ENCODE results near the gene ATP1A4. TPM values are rescaled to one million over a fixed set of nuclear protein-coding genes. Genes with fewer than 3 reads are reported as not detected.

The ATP1A4 gene
- total and polyA plus RNA-seq, 2 of the 8 experiments (the other 6 are each of a cell fraction or from before 2014, with no cell fraction given), result 0.48 to 0.61 TPM

DNA sequence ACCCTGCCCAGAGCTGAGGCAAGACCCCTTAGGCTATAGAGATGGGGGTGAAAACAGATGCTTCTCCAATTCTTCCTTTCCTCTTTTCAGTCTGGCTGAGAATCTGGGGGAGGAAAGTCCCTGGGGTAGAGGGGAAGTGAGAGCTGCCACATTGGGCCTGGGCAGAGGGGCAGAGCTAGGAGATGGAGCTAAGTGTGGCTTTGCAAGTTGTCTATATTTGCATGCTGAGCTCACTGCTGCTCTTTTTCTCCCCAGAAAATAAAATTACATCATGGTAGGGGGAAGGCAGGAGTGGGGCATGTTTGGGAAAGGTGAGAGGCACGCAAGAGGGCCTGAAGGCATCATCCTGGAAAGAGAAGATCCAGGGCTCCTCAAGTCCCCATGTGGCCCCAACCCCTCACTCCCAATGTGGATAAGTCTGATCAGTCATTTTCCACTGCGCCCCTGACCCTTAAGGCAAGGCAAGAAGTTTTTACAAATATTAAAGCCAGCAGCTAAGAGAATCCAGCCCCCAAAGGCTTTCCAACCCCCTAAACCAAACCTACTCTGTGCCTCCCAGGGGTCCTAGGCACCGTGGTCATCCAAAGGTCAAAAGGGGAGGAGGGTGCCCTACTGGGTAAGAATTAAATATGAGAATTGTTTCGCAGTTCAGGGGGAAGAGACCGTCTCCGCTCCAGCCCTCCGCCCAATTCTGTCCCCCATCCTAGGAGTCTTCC lies 53.3 kb downstream of the ATP1A4 start:
- peak overlapping the region; percentile 48; the same call in 1 of the 2 replicates for H2BK5ac ChIP-seq (ENCODE audit: low read depth, low read length)
- peaks cover 0 to 8% of the 10 kb centered on the region in 2 experiments for H4K20me1 ChIP-seq (replicated peaks in 1 of 2; ENCODE audit: control insufficient read depth in 1 of 2, insufficient read depth in 2 of 2, low read length in 2 of 2)
- no peak for FAIRE-seq
- H3K79me2 ChIP-seq (ENCODE audit: control insufficient read depth in 1 of 2, insufficient read depth in 2 of 2, low read length in 2 of 2), result peaks cover 5 to 8% of the 10 kb centered on the region in 2 experiments; a peak in 2 of 4 replicates
- peak overlapping the region; percentile 64 to 93 for H3K4me2 ChIP-seq (ENCODE audit: insufficient read depth in 1 of 2, low read depth in 2 of 2, low read length in 2 of 2)
- no peak overlapping the region for H4K5ac ChIP-seq (ENCODE audit: insufficient read length, low read depth, low read length)
- H2BK20ac ChIP-seq (ENCODE audit: low read length), result peak overlapping the region; percentile 15; the same call in 1 of the 2 replicates
- no peaks in the 10 kb centered on the region for H3K27me3 ChIP-seq (replicated peaks in 1 of 4; ENCODE audit: control insufficient read depth in 3 of 4, extremely low read depth in 1 of 4, insufficient read depth in 3 of 4, low read length in 3 of 4)
- H3K4ac ChIP-seq (replicated peaks; ENCODE audit: insufficient read length, low read depth, low read length), result peak overlapping the region; percentile 63
- peak overlapping the region; percentile 66; the same call in 1 of the 2 replicates for H3K18ac ChIP-seq (ENCODE audit: extremely low read depth, low read length)
- H3K79me1 ChIP-seq (ENCODE audit: low read depth, low read length), result peaks cover 4% of the 10 kb centered on the region
- peak overlapping the region; percentile 81 for H4K91ac ChIP-seq (replicated peaks; ENCODE audit: insufficient read length, low read length)
- H3K36me3 ChIP-seq (ENCODE audit: control insufficient read depth in 2 of 4, insufficient read depth in 4 of 4, low read length in 3 of 4), result peaks cover 0 to 4% (median 0%) of the 10 kb centered on the region in 4 experiments; a peak in 2 of 8 replicates
- H2BK15ac ChIP-seq (ENCODE audit: low read length), result peak overlapping the region; percentile 65; the same call in 1 of the 2 replicates
- peaks cover 9% of the 10 kb centered on the region for H3K23me2 ChIP-seq (ENCODE audit: low read depth, low read length)
- H3K4me3 ChIP-seq (ENCODE audit: extremely low read depth in 1 of 4, insufficient read depth in 2 of 4, low read depth in 3 of 4, low read length in 4 of 4), result peak overlapping the region; percentile 24 to 99 (median 26); a peak in 4 of 8 replicates
- peak overlapping the region; percentile 55; the same call in 1 of the 2 replicates for H2BK12ac ChIP-seq (ENCODE audit: low read depth, low read length)
- DNase-seq (ENCODE audit: low read depth in 1 of 2, low spot score in 2 of 2), result no peak
- no peak overlapping the region for H3K27ac ChIP-seq (ENCODE audit: low read depth, low read length)
- H3K14ac ChIP-seq (ENCODE audit: insufficient read length), result no peak overlapping the region
- 27% methylated on average over 4 of the region's 7 CpGs; no CpG with 5 or more reads in 1 of the 2 experiments for WGBS, 2 experiments (ENCODE audit: extremely low coverage in 1 of 2, insufficient coverage in 1 of 2, insufficient read length in 1 of 2, insufficient replicate concordance in 2 of 2, low coverage in 1 of 2, low lambda C conversion rate in 2 of 2, missing lambda C conversion rate in 1 of 2)
- POLR2A ChIA-PET (ENCODE audit: partially characterized antibody), result interaction anchor here (0.6 to 11.3 kb wide), 6 partner anchors 9 to 34 kb away, joined by 3 to 107 read pairs (median 4); partner anchors contain the start of gene CASQ1
- no peak overlapping the region for H2AK5ac ChIP-seq (ENCODE audit: low read depth, low read length)
- 0 out of 2 replicates have a peak overlapping the region, but pooled peaks have one; percentile 75 for H2AFZ ChIP-seq (ENCODE audit: low read length)
- no peak overlapping the region for H4K8ac ChIP-seq (ENCODE audit: extremely low read depth, insufficient read depth, low read length)
- no peak overlapping the region for H3K56ac ChIP-seq (replicated peaks; ENCODE audit: insufficient read length, low read depth, low read length)
- no peak overlapping the region for H3K9ac ChIP-seq (replicated peaks in 1 of 4; ENCODE audit: extremely low read depth in 1 of 4, low read depth in 3 of 4, low read length in 3 of 4)
- peaks cover 8 to 28% (median 17%) of the 10 kb centered on the region in 4 experiments for H3K4me1 ChIP-seq (replicated peaks in 1 of 4; ENCODE audit: control insufficient read depth in 3 of 4, insufficient read depth in 4 of 4, low read length in 3 of 4)
- H3K23ac ChIP-seq (ENCODE audit: insufficient read length), result no peak overlapping the region
- peak overlapping the region; percentile 70 for H2BK120ac ChIP-seq (replicated peaks; ENCODE audit: low read depth, low read length)
- no peaks in the 10 kb centered on the region for H3K9me3 ChIP-seq (ENCODE audit: insufficient read depth in 2 of 2, low read depth in 1 of 2, low read length in 1 of 2)
- CTCF ChIA-PET (ENCODE audit: partially characterized antibody), result interaction anchor here (0.9 to 20.4 kb wide), 8 partner anchors 15 to 103 kb away, joined by 3 to 257 read pairs (median 8); partner anchors contain the start of gene CASQ1
- TF ChIP-seq RNF2 (IDR thresholded peaks at IDR 0.05; ENCODE audit: borderline replicate concordance, low read depth, low read length, missing control alignments, poor library complexity, severe bottlenecking), result no peak
- no peak for TF ChIP-seq NRF1 (IDR thresholded peaks at IDR 0.05; ENCODE audit: low read depth, low read length)
- TF ChIP-seq EGR1 (IDR thresholded peaks at IDR 0.05; ENCODE audit: borderline replicate concordance, low read depth, low read length), result no peak
- TF ChIP-seq HDAC2 (IDR thresholded peaks at IDR 0.05; ENCODE audit: borderline replicate concordance in 1 of 2, low read depth in 2 of 2, low read length in 2 of 2), result no peak
- TF ChIP-seq BCL11A (IDR thresholded peaks at IDR 0.05; ENCODE audit: low read depth in 2 of 2, low read length in 2 of 2), result no peak
- no peak for TF ChIP-seq SIX5 (IDR thresholded peaks at IDR 0.05; ENCODE audit: low read depth, low read length)
- no peak; a peak in 1 of 3 replicates for TF ChIP-seq POLR2A (IDR thresholded peaks at IDR 0.05; ENCODE audit: control extremely low read depth in 1 of 2, low read depth in 2 of 2, low read length in 2 of 2)
- TF ChIP-seq RFX5 (IDR thresholded peaks at IDR 0.05; ENCODE audit: borderline replicate concordance, low read depth, low read length), result no peak
- TF ChIP-seq, protein P1, sequence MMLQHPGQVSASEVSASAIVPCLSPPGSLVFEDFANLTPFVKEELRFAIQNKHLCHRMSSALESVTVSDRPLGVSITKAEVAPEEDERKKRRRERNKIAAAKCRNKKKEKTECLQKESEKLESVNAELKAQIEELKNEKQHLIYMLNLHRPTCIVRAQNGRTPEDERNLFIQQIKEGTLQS (IDR thresholded peaks at IDR 0.05; ENCODE audit: insufficient read depth, low read depth, low read length), result no peak
- no peak for TF ChIP-seq SAP30 (IDR thresholded peaks at IDR 0.05; ENCODE audit: insufficient read depth, insufficient replicate concordance, low read length)
